PC-3 (cell line): ENCODE measurements around the gene TLR5. TPM values are rescaled to one million over a fixed set of nuclear protein-coding genes. Genes with fewer than 3 reads are reported as not detected.

ENCODE experiments used
- ATAC-seq: fragments of 200-7000 bp; cut with Tn5 transposase; 2 replicates; pipeline ENCODE4 v1.9.1; 2020; ENCODE audit warnings: mild to moderate bottlenecking, moderate library complexity
- BruUV-seq: library from RNA; stranded (reverse); fragments of 400-500 nt; replicated peaks from 2 replicates; lab custom pipeline; 2021; lab: Mats Ljungman, UMichigan
- CTCF ChIA-PET: fragments of 300-600 bp; sonication (Branson Sonifier 250); formaldehyde crosslinking; loops from one replicate; lab custom pipeline; 2022; ENCODE audit warnings: antibody characterized with exemption; lab: Charles Lee
- POLR2A ChIA-PET: fragments of 300-600 bp; sonication (Branson Sonifier 250); formaldehyde crosslinking; loops from one replicate; lab custom pipeline; 2022; ENCODE audit warnings: antibody characterized with exemption; ENCODE audit not compliant: unreplicated experiment; lab: Charles Lee
- DNase-seq: peaks from one replicate; pipeline ENCODE4 v3.0.0-alpha.2; 2015
- H2AFZ ChIP-seq: fragments of 300-600 bp; sonication (generic); 2 replicates; pipeline ENCODE4 v1.6.0; 2016; ENCODE audit warnings: antibody characterized with exemption, low read length
- H3F3A ChIP-seq: fragments of 300-600 bp; sonication (generic); one replicate; pipeline ENCODE4 v1.6.0; 2017; ENCODE audit warnings: antibody characterized with exemption, low read length, control low read depth, mild to moderate bottlenecking; ENCODE audit not compliant: unreplicated experiment
- H3K27ac ChIP-seq: fragments of 300-600 bp; sonication (generic); 2 replicates; pipeline ENCODE4 v1.5.1; 2016; ENCODE audit warnings: mild to moderate bottlenecking, low read length
- H3K27me3 ChIP-seq: fragments of 300-600 bp; sonication (generic); 2 replicates; pipeline ENCODE4 v1.6.1; 2016; ENCODE audit warnings: low read length, mixed read lengths
- H3K36me3 ChIP-seq: fragments of 300-600 bp; sonication (generic); 2 replicates; pipeline ENCODE4 v1.6.1; 2016; ENCODE audit warnings: low read depth, mixed run types, low read length, mixed read lengths
- H3K4me1 ChIP-seq: fragments of 300-600 bp; sonication (generic); 2 replicates; pipeline ENCODE4 v1.5.1; 2016; ENCODE audit warnings: low read length; ENCODE audit not compliant: insufficient read depth
- H3K4me2 ChIP-seq: fragments of 300-600 bp; sonication (generic); 2 replicates; pipeline ENCODE4 v1.6.0; 2016; ENCODE audit warnings: low read length
- H3K4me3 ChIP-seq: fragments of 300-600 bp; sonication (generic); 2 replicates; pipeline ENCODE4 v1.5.1; 2016; ENCODE audit warnings: mild to moderate bottlenecking, low read length, mixed read lengths
- H3K79me2 ChIP-seq: fragments of 300-600 bp; sonication (generic); 2 replicates; pipeline ENCODE4 v1.6.1; 2017; ENCODE audit warnings: low read length, mixed read lengths
- H3K9ac ChIP-seq: fragments of 300-600 bp; sonication (generic); 2 replicates; pipeline ENCODE4 v1.6.0; 2016; ENCODE audit warnings: mild to moderate bottlenecking, low read length
- H3K9me2 ChIP-seq: fragments of 300-600 bp; sonication (generic); replicated peaks from 2 replicates; pipeline ENCODE4 v1.6.1; 2016; ENCODE audit warnings: mixed run types, low read length, mixed read lengths
- H3K9me3 ChIP-seq: fragments of 300-600 bp; sonication (generic); 2 replicates; pipeline ENCODE4 v1.6.1; 2016; ENCODE audit warnings: low read length, mixed read lengths
- H4K20me1 ChIP-seq: fragments of 300-600 bp; sonication (generic); 2 replicates; pipeline ENCODE4 v1.6.1; 2016; ENCODE audit warnings: low read length, mixed read lengths
- CTCF ChIP-seq: fragments of 300-600 bp; sonication (generic); conservative IDR thresholded peaks from 2 replicates; pipeline ENCODE4 v1.5.1; 2017; ENCODE audit warnings: antibody characterized with exemption, low read depth, mild to moderate bottlenecking, low read length
- EZH2 ChIP-seq: fragments of 300-600 bp; sonication (generic); IDR thresholded peaks from one replicate; pipeline ENCODE4 v1.6.1; 2017; ENCODE audit warnings: antibody characterized with exemption, mild to moderate bottlenecking, low read length; ENCODE audit not compliant: unreplicated experiment
- EZH2phosphoT487 ChIP-seq: fragments of 300-600 bp; sonication (generic); IDR thresholded peaks from 2 replicates; pipeline ENCODE4 v1.6.1; 2018; ENCODE audit warnings: mild to moderate bottlenecking, antibody characterized with exemption, low read length, borderline replicate concordance
- intact Hi-C: fragments of 100-400 bp; cut with micrococcal nuclease; formaldehyde crosslinking; loops from 2 replicates; pipeline ENCODE4 v1.9.0; 2023
- total RNA-seq: library from RNA; depleted of rRNA; stranded (reverse); fragments of >200 nt; gene quantifications from 2 replicates; pipeline ENCODE4 v1.2.3, GENCODE V29; 2014

TLR5 gene
- total RNA-seq, 1 experiment from 2014 or later: 1.2 TPM

- H3K27me3 ChIP-seq: 0 out of 2 replicates have a peak, but pooled peaks cover 8% of the 10 kb centered on the region
- H3F3A ChIP-seq: no peaks in the 10 kb centered on the region
- CTCF ChIA-PET: no interaction called here
- H3K27ac ChIP-seq: no peak overlapping the region
- POLR2A ChIA-PET: no interaction called here
- H3K9me2 ChIP-seq: no peaks in the 10 kb centered on the region
- H3K4me1 ChIP-seq: no peaks in the 10 kb centered on the region
- ATAC-seq (no peak), DNase-seq (no peak)
- H3K36me3 ChIP-seq: no peaks in the 10 kb centered on the region
- H3K79me2 ChIP-seq: no peaks in the 10 kb centered on the region
- no peak for TF ChIP-seq EZH2phosphoT487
- TF ChIP-seq CTCF: no peak
- no peak for TF ChIP-seq EZH2
- H4K20me1 ChIP-seq: no peaks in the 10 kb centered on the region
- no peak overlapping the region for H3K4me3 ChIP-seq
- BruUV-seq: no TSS peak
- no peak overlapping the region for H3K9ac ChIP-seq
- intact Hi-C loops: loop anchor here (5.0 to 10.0 kb wide), 2 partner anchors 332 to 619 kb away; no protein-coding TSS in a partner anchor
- no peak overlapping the region for H3K4me2 ChIP-seq
- H2AFZ ChIP-seq: no peak overlapping the region
- no peaks in the 10 kb centered on the region for H3K9me3 ChIP-seq
Observed at GRCh38 chr1:223083831-223084230, 59.2 kb downstream of the TLR5 start.

GRCh38 chr1:223082914-223083313, 60.1 kb downstream of the TLR5 start:
- no peaks in the 10 kb centered on the region for H4K20me1 ChIP-seq
- H2AFZ ChIP-seq: no peak overlapping the region
- H3K4me1 ChIP-seq: no peaks in the 10 kb centered on the region
- TF ChIP-seq EZH2 (no peak), CTCF (no peak), EZH2phosphoT487 (no peak)
- no peaks in the 10 kb centered on the region for H3K36me3 ChIP-seq
- no TSS peak for BruUV-seq
- 0 out of 2 replicates have a peak, but pooled peaks cover 7% of the 10 kb centered on the region for H3K27me3 ChIP-seq
- intact Hi-C loops: loop anchor here (5.0 to 10.0 kb wide), 2 partner anchors 331 to 618 kb away; no protein-coding TSS in a partner anchor
- ChIA-PET CTCF (interaction anchor here (0.5 kb wide), 1 partner anchor 622 kb away, joined by 7 read pairs; no protein-coding TSS in a partner anchor), POLR2A (no interaction called here)
- no peak overlapping the region for H3K9ac ChIP-seq
- H3K79me2 ChIP-seq: no peaks in the 10 kb centered on the region
- DNase-seq (no peak), ATAC-seq (no peak)
- no peaks in the 10 kb centered on the region for H3F3A ChIP-seq
- H3K9me3 ChIP-seq: no peaks in the 10 kb centered on the region
- H3K9me2 ChIP-seq: no peaks in the 10 kb centered on the region
- no peak overlapping the region for H3K4me2 ChIP-seq
- no peak overlapping the region for H3K27ac ChIP-seq
- H3K4me3 ChIP-seq: no peak overlapping the region
